DND-41 (cell line): ENCODE data around the gene PAPPA2.

Experiments
- CTCF ChIP-seq: IDR thresholded peaks from 2 replicates; pipeline ENCODE4 v1.5.1; 2012; ENCODE audit warnings: borderline replicate concordance, low read length, moderate library complexity, mild to moderate bottlenecking; ENCODE audit not compliant: poor library complexity, severe bottlenecking; ENCODE audit errors: extremely low read depth
- EZH2 ChIP-seq: IDR thresholded peaks from 3 replicates; pipeline ENCODE4 v1.6.1; 2012; ENCODE audit warnings: borderline replicate concordance, low read depth, mild to moderate bottlenecking, moderate library complexity, low read length, inconsistent platforms; ENCODE audit not compliant: severe bottlenecking

- TF ChIP-seq CTCF: no peak
- TF ChIP-seq EZH2: no peak
These were observed 38.6 kb downstream of the PAPPA2 start for GRCh38 chr1:176501599-176501998.
